GM12878 (cell line): ENCODE results near the gene TUBB3. TPM values are rescaled to one million over a fixed set of nuclear protein-coding genes. Genes with fewer than 3 reads are reported as not detected.
"Not testable (repeated sequence)": the region's sequence is repeated elsewhere in the genome, so short reads cannot be mapped to it uniquely, and the experiment has no call there.

Experiments used
- ATAC-seq: fragments of 200-7000 bp; cut with Tn5 transposase; 3 replicates; pipeline ENCODE4 v1.9.1; 2020; ENCODE audit warnings: mild to moderate bottlenecking, moderate library complexity
- BruUV-seq: library from RNA; stranded (reverse); fragments of 400-500 nt; replicated peaks from 2 replicates; lab custom pipeline; 2021; lab: Mats Ljungman, UMichigan
- CTCF ChIA-PET: fragments of 300-600 bp; sonication (Branson Sonifier 250); formaldehyde crosslinking; extraction: SDS; loops from one replicate; lab custom pipeline; 2021; ENCODE audit warnings: inconsistent platforms; lab: Yijun Ruan, JAX
- POLR2A ChIA-PET: fragments of 350-600 bp; formaldehyde crosslinking; extraction: SDS; loops from one replicate; lab custom pipeline; 2021; ENCODE audit warnings: inconsistent platforms; lab: Charles Lee
- RAD21 ChIA-PET: fragments of 300-600 bp; sonication (Branson Sonifier 250); formaldehyde crosslinking; loops from one replicate; lab custom pipeline; 2023; ENCODE audit warnings: antibody characterized with exemption; ENCODE audit not compliant: unreplicated experiment; lab: Charles Lee
- SMC1A ChIA-PET: fragments of 300-600 bp; sonication (Branson Sonifier 250); formaldehyde crosslinking; loops from one replicate; lab custom pipeline; 2023; ENCODE audit not compliant: unreplicated experiment, uncharacterized antibody; lab: Charles Lee
- DNase-seq: peaks from one replicate; pipeline ENCODE4 v3.0.0-alpha.2; 2011; ENCODE audit warnings: low read depth, low spot score
- FAIRE-seq: peaks from 3 replicates; lab custom pipeline; 2011; peaks lifted over from hg19 to GRCh38; lab: Jason Lieb, UNC
- H2AFZ ChIP-seq: 2 replicates; pipeline ENCODE4 v1.6.0; 2011; ENCODE audit warnings: low read depth, low read length, control low read depth; ENCODE audit not compliant: control insufficient read depth
- H3K27ac ChIP-seq: 2 replicates; pipeline ENCODE4 v1.5.1; 2011; ENCODE audit warnings: control low read depth; ENCODE audit not compliant: control insufficient read depth, insufficient read depth
- H3K27me3 ChIP-seq, 2 experiments: replicated peaks in 1 of 2; 2 replicates each; pipeline versions ENCODE4 v1.6.0 to v1.6.1; 2011; ENCODE audit warnings: low read length in 1 of 2; ENCODE audit not compliant: control insufficient read depth in 2 of 2, insufficient read depth in 2 of 2
- H3K36me3 ChIP-seq, 2 experiments: 2 replicates each; pipeline ENCODE4 v1.5.1; 2011; ENCODE audit warnings: low read length in 1 of 2; ENCODE audit not compliant: control insufficient read depth in 2 of 2, insufficient read depth in 2 of 2
- H3K4me1 ChIP-seq: 2 replicates; pipeline ENCODE4 v1.6.1; 2011; ENCODE audit warnings: mild to moderate bottlenecking, low read length, moderate library complexity, mixed read lengths; ENCODE audit not compliant: control insufficient read depth, insufficient read depth
- H3K4me2 ChIP-seq: 2 replicates; pipeline ENCODE4 v1.6.0; 2011; ENCODE audit warnings: control low read depth; ENCODE audit not compliant: control insufficient read depth, insufficient read depth
- H3K4me3 ChIP-seq: fragments of 200-600 bp; sonication (generic); 2 replicates; pipeline ENCODE4 v1.5.1; 2016
- H3K79me2 ChIP-seq: 2 replicates; pipeline ENCODE4 v1.6.0; 2011; ENCODE audit warnings: low read length; ENCODE audit not compliant: control insufficient read depth, insufficient read depth
- H3K9ac ChIP-seq: 2 replicates; pipeline ENCODE4 v1.8.0; 2011; ENCODE audit warnings: low read length, control low read depth, mixed read lengths; ENCODE audit not compliant: control insufficient read depth, insufficient read depth
- H3K9me3 ChIP-seq: replicated peaks from 3 replicates; pipeline ENCODE4 v1.5.1; 2011; ENCODE audit warnings: mild to moderate bottlenecking, low read length; ENCODE audit not compliant: control insufficient read depth, insufficient read depth
- H4K20me1 ChIP-seq: 2 replicates; pipeline ENCODE4 v1.6.0; 2011; ENCODE audit not compliant: control insufficient read depth, insufficient read depth
- ELK1 ChIP-seq: IDR thresholded peaks from 2 replicates; pipeline ENCODE4 v1.6.1; 2012; ENCODE audit warnings: low read depth, low read length, improper control_type of control experiment
- HDAC6 ChIP-seq: fragments of 200-600 bp; sonication (generic); IDR thresholded peaks from one replicate; pipeline ENCODE4 v1.8.0; 2017; ENCODE audit warnings: antibody characterized with exemption; ENCODE audit not compliant: unreplicated experiment
- LARP7 ChIP-seq: fragments of 450-650 bp; IDR thresholded peaks from 2 replicates; pipeline ENCODE4 v1.6.1; 2017; ENCODE audit warnings: mild to moderate bottlenecking
- POLR2AphosphoS2 ChIP-seq: IDR thresholded peaks from 2 replicates; pipeline ENCODE4 v1.6.1; 2011; ENCODE audit warnings: low read depth, mild to moderate bottlenecking, low read length, improper control_type of control experiment, moderate library complexity
- TARDBP ChIP-seq: IDR thresholded peaks from 2 replicates; pipeline ENCODE4 v1.6.1; 2016; ENCODE audit warnings: borderline replicate concordance
- WGBS: methylation state at CpG from one replicate; pipeline ENCODE4 v1.1.6; 2016; ENCODE audit warnings: low lambda C conversion rate; ENCODE audit not compliant: insufficient replicate concordance, insufficient coverage; ENCODE audit errors: missing lambda C conversion rate; 5-methylcytosine and 5-hydroxymethylcytosine counted together
- in situ Hi-C: fragments of 300-500 bp; cut with MboI; formaldehyde crosslinking; loops from 9 replicates; pipeline ENCODE4 v1.14.3; 2018; ENCODE audit warnings: mixed read lengths
- intact Hi-C: fragments of 100-400 bp; cut with micrococcal nuclease; formaldehyde crosslinking; loops from one replicate; pipeline ENCODE4 v1.14.2; 2022; ENCODE audit not compliant: unreplicated experiment
- polyA plus RNA-seq, 11 experiments: library from polyadenylated mRNA; depleted of rRNA in 4 of 11; unstranded in 6 of 11; stranded (reverse) in 5 of 11; fragments of >200 nt; fragmentation: Nextera tagmentation in 4 of 11; fragmentation: Illumina TruSeq in 1 of 11; extraction: Ambion mirVana in 4 of 11; extraction: Trizol in 1 of 11; gene quantifications; 1 replicate in 1 of 11; 2 replicates in 10 of 11; pipeline versions ENCODE4 v1.2.1 to v1.2.3, GENCODE V29; 2011 to 2016; ENCODE audit warnings: inconsistent platforms in 2 of 11, missing spikeins in 2 of 11, low read depth in 1 of 11
- total RNA-seq, 4 experiments: library from RNA; depleted of rRNA in 3 of 4; stranded (reverse); fragments of >200 nt in 3 of 4; fragmentation: Illumina TruSeq in 1 of 4; extraction: Trizol in 1 of 4; gene quantifications; 2 replicates each; pipeline versions ENCODE4 v1.2.1 to v1.2.3, GENCODE V29; 2013 to 2021
- TF ChIP-seq, protein P1 (sequence below): IDR thresholded peaks from 2 replicates; pipeline ENCODE4 v1.6.1; 2011; ENCODE audit warnings: borderline replicate concordance, low read depth, mild to moderate bottlenecking, moderate library complexity, mixed read lengths, low read length; ENCODE audit not compliant: insufficient read depth; ENCODE audit errors: extremely low read length
- TF ChIP-seq, protein P2 (sequence below): fragments of 450-650 bp; formaldehyde crosslinking; IDR thresholded peaks from 2 replicates; pipeline ENCODE4 v1.5.0; 2022; ENCODE audit warnings: mild to moderate bottlenecking, missing genetic modification characterization

TUBB3 gene
- total and polyA plus RNA-seq, 10 of the 15 experiments (the other 5 are each of a cell fraction or from before 2014, with no cell fraction given): 0.09 to 2.5 (median 0.58) TPM; not detected in 1

DNA sequence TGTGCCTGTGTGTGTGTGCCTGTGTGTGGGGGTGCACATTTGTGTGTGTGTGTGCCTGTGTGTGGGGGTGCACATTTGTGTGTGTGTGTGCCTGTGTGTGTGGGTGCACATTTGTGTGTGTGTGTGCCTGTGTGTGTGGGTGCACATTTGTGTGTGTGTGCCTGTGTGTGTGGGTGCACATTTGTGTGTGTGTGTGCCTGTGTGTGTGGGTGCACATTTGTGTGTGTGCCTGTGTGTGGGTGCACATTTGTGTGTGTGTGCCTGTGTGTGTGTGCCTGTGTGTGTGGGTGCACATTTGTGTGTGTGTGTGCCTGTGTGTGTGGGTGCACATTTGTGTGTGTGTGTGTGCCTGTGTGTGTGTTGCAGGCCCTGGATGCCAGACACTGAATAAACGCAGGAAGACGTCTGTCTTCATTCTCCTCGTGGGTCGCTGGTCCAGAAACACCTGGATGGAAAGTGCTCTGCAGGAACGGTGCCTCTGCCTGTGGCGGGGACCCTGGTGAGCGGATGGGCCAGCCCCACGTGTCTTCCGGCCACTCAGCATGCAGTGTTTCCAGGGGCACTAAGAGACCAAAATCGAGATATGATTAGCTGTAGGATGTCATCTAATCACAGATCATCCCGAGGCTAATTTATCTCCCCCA lies 8.4 kb upstream of the TUBB3 start:
- WGBS: 78% methylated on average over 11 of the region's 11 CpGs
- BruUV-seq, POLR2A ChIA-PET, H3K79me2 ChIP-seq, FAIRE-seq, CTCF ChIA-PET, DNase-seq, H2AFZ ChIP-seq, H4K20me1 ChIP-seq, H3K4me2 ChIP-seq, H3K4me3 ChIP-seq, ATAC-seq, H3K9ac ChIP-seq, in situ Hi-C loops, H3K36me3 ChIP-seq, RAD21 ChIA-PET, H3K27me3 ChIP-seq, H3K9me3 ChIP-seq, H3K27ac ChIP-seq: not testable (repeated sequence)
- TF ChIP-seq TARDBP: peak; percentile 19; the same call in 1 of the 2 replicates
- H3K4me1 ChIP-seq: peaks cover 11% of the 10 kb centered on the region
- SMC1A ChIA-PET: interaction anchor here (1.1 kb wide), 1 partner anchor 215 kb away, joined by 3 read pairs; no protein-coding TSS in a partner anchor
- intact Hi-C loops: loop anchor here (10.0 kb wide), 1 partner anchor 210 kb away; the partner anchor contains the start of gene SPATA2L

GRCh38 chr16:89915303-89916232 lies 7.6 kb upstream of the TUBB3 start:
- intact Hi-C loops: loop anchor here (10.0 kb wide), 1 partner anchor 211 kb away; the partner anchor contains the start of gene SPATA2L
- no peak for FAIRE-seq
- ChIA-PET SMC1A (interaction anchor here (0.7 to 1.1 kb wide), 2 partner anchors 10 to 216 kb away, joined by 3 read pairs; no protein-coding TSS in a partner anchor), CTCF (no interaction called here), POLR2A (no interaction called here), RAD21 (no interaction called here)
- Histone ChIP-seq H3K9ac (no peak overlapping the region), H2AFZ (no peak overlapping the region), H3K4me1 (peaks cover 11% of the 10 kb centered on the region), H3K9me3 (no peaks in the 10 kb centered on the region), H3K27ac (no peak overlapping the region), H3K4me2 (no peak overlapping the region), H4K20me1 (no peaks in the 10 kb centered on the region; the same call in 1 of the 2 replicates), H3K36me3 (peaks cover 2 to 3% of the 10 kb centered on the region in 2 experiments; a peak in 3 of 4 replicates), H3K27me3 (peaks cover 0 to under 1% of the 10 kb centered on the region in 2 experiments; a peak in 1 of 4 replicates), H3K4me3 (no peak overlapping the region), H3K79me2 (no peaks in the 10 kb centered on the region)
- in situ Hi-C loops: no loop called here
- BruUV-seq: no TSS peak
- no peak for ATAC-seq
- WGBS: 95% methylated on average over 40 of the region's 40 CpGs
- no peak for DNase-seq
- TF ChIP-seq LARP7 (no peak), HDAC6 (no peak), ELK1 (no peak), POLR2AphosphoS2 (no peak)
- TF ChIP-seq, protein P1, sequence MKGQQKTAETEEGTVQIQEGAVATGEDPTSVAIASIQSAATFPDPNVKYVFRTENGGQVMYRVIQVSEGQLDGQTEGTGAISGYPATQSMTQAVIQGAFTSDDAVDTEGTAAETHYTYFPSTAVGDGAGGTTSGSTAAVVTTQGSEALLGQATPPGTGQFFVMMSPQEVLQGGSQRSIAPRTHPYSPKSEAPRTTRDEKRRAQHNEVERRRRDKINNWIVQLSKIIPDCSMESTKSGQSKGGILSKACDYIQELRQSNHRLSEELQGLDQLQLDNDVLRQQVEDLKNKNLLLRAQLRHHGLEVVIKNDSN: no peak
- TF ChIP-seq, protein P2, sequence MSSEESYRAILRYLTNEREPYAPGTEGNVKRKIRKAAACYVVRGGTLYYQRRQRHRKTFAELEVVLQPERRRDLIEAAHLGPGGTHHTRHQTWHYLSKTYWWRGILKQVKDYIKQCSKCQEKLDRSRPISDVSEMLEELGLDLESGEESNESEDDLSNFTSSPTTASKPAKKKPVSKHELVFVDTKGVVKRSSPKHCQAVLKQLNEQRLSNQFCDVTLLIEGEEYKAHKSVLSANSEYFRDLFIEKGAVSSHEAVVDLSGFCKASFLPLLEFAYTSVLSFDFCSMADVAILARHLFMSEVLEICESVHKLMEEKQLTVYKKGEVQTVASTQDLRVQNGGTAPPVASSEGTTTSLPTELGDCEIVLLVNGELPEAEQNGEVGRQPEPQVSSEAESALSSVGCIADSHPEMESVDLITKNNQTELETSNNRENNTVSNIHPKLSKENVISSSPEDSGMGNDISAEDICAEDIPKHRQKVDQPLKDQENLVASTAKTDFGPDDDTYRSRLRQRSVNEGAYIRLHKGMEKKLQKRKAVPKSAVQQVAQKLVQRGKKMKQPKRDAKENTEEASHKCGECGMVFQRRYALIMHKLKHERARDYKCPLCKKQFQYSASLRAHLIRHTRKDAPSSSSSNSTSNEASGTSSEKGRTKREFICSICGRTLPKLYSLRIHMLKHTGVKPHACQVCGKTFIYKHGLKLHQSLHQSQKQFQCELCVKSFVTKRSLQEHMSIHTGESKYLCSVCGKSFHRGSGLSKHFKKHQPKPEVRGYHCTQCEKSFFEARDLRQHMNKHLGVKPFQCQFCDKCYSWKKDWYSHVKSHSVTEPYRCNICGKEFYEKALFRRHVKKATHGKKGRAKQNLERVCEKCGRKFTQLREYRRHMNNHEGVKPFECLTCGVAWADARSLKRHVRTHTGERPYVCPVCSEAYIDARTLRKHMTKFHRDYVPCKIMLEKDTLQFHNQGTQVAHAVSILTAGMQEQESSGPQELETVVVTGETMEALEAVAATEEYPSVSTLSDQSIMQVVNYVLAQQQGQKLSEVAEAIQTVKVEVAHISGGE (CRISPR knock-in tag): no peak
